ENCODE data around the gene STIM1. TPM values are rescaled to one million over a fixed set of nuclear protein-coding genes. Genes with fewer than 3 reads are reported as not detected.

STIM1 gene
- total and polyA plus RNA-seq, 12 donors = 11.9 to 55.7 (median 37.4) TPM

GRCh38 chr11:4054643-4055042 lies 199.2 kb downstream of the STIM1 start:
- 82 to 89% methylated on average over 1 of the region's 1 CpG for WGBS, 2 donors
- peaks cover 0 to 21% (median 7%) of the 10 kb centered on the region in 9 donors for H3K4me1 ChIP-seq
- peaks cover 0 to 3% (median 0%) of the 10 kb centered on the region in 11 donors for H3K9me3 ChIP-seq
- TF ChIP-seq CTCF (IDR thresholded peaks at IDR 0.05) = no peak
- ATAC-seq (no peak), DNase-seq (no peak)
- no peaks in the 10 kb centered on the region for H3K27me3 ChIP-seq
- intact Hi-C loops (cut with DNase I) = no loop called here
- H3K36me3 ChIP-seq = peaks cover 0 to 31% (median 7%) of the 10 kb centered on the region in 9 donors
- no peak overlapping the region for H3K4me3 ChIP-seq
- H3K27ac ChIP-seq = no peak overlapping the region

GRCh38 chr11:4059424-4059823 lies 204.0 kb downstream of the STIM1 start:
- no peak overlapping the region for H3K27ac ChIP-seq
- TF ChIP-seq CTCF (IDR thresholded peaks at IDR 0.05) = no peak
- intact Hi-C loops (cut with DNase I) = no loop called here
- WGBS, 2 donors = 90 to 100% methylated on average over 1 of the region's 1 CpG
- no peak for ATAC-seq
- no peaks in the 10 kb centered on the region for H3K27me3 ChIP-seq
- H3K36me3 ChIP-seq = peaks cover 0 to 60% (median 13%) of the 10 kb centered on the region in 9 donors
- DNase-seq = no peak
- H3K4me3 ChIP-seq = no peak overlapping the region
- peaks cover 0 to 29% (median 18%) of the 10 kb centered on the region in 9 donors for H3K4me1 ChIP-seq
- H3K9me3 ChIP-seq = no peaks in the 10 kb centered on the region

- Histone ChIP-seq H3K4me3 (no peak overlapping the region), H3K36me3 (peaks cover 0 to 58% (median 13%) of the 10 kb centered on the region in 9 donors), H3K27me3 (no peaks in the 10 kb centered on the region), H3K27ac (no peak overlapping the region), H3K4me1 (peaks cover 0 to 38% (median 27%) of the 10 kb centered on the region in 9 donors), H3K9me3 (no peaks in the 10 kb centered on the region)
- no peak for DNase-seq
- ATAC-seq = no peak
- WGBS, 2 donors = 67 to 72% methylated on average over 4 of the region's 4 CpGs
- intact Hi-C loops (cut with DNase I) = loop anchor here in 1 of 10 donors (10.0 kb wide), 1 partner anchor 116 kb away; no protein-coding TSS in a partner anchor
- no peak for TF ChIP-seq CTCF (IDR thresholded peaks at IDR 0.05)
Measured at GRCh38 chr11:4060182-4060923, 204.9 kb downstream of the STIM1 start.

- Histone ChIP-seq H3K4me3 (no peak overlapping the region), H3K27ac (no peak overlapping the region), H3K36me3 (peaks cover 0 to 45% (median 13%) of the 10 kb centered on the region in 9 donors), H3K9me3 (no peaks in the 10 kb centered on the region), H3K27me3 (no peaks in the 10 kb centered on the region), H3K4me1 (peaks cover 3 to 51% (median 37%) of the 10 kb centered on the region in 9 donors)
- ATAC-seq = no peak
- WGBS, 2 donors = 95 to 97% methylated on average over 1 of the region's 1 CpG
- intact Hi-C loops (cut with DNase I) = loop anchor here in 1 of 10 donors (10.0 kb wide), 1 partner anchor 117 kb away; no protein-coding TSS in a partner anchor
- TF ChIP-seq CTCF (IDR thresholded peaks at IDR 0.05) = no peak
- DNase-seq = no peak
Measured at GRCh38 chr11:4061700-4062099, 206.2 kb downstream of the STIM1 start.

Measured in heart right ventricle (tissue), 16 donors.